Glutamatergic neuron (in vitro differentiated cells): ENCODE data around the gene PRKD2. TPM values are rescaled to one million over a fixed set of nuclear protein-coding genes. Genes with fewer than 3 reads are reported as not detected.
"Not testable (repeated sequence)": the region's sequence is repeated elsewhere in the genome, so short reads cannot be mapped to it uniquely, and the experiment has no call there.

Experiments
- DNase-seq: peaks from one replicate; pipeline ENCODE4 v3.0.0; 2022
- H3K27ac Mint-ChIP-seq: one replicate; pipeline ENCODE4 v1.8.0; 2020; ENCODE audit warnings: mild to moderate bottlenecking, mixed read lengths, inconsistent platforms; ENCODE audit not compliant: unreplicated experiment
- H3K27me3 Mint-ChIP-seq: one replicate; pipeline ENCODE4 v1.8.0; 2020; ENCODE audit warnings: mild to moderate bottlenecking, moderate library complexity, mixed read lengths, inconsistent platforms; ENCODE audit not compliant: unreplicated experiment
- H3K36me3 Mint-ChIP-seq: one replicate; pipeline ENCODE4 v1.8.0; 2020; ENCODE audit warnings: mild to moderate bottlenecking, mixed read lengths, inconsistent platforms; ENCODE audit not compliant: unreplicated experiment
- H3K4me1 Mint-ChIP-seq: one replicate; pipeline ENCODE4 v1.8.0; 2020; ENCODE audit warnings: mild to moderate bottlenecking, low read depth, mixed read lengths, inconsistent platforms; ENCODE audit not compliant: unreplicated experiment
- H3K4me3 Mint-ChIP-seq: one replicate; pipeline ENCODE4 v1.8.0; 2020; ENCODE audit warnings: mild to moderate bottlenecking, mixed read lengths, inconsistent platforms; ENCODE audit not compliant: unreplicated experiment
- H3K9me3 Mint-ChIP-seq: one replicate; pipeline ENCODE4 v1.8.0; 2020; ENCODE audit warnings: mild to moderate bottlenecking, moderate library complexity, mixed read lengths, inconsistent platforms; ENCODE audit not compliant: unreplicated experiment
- long read RNA-seq: library from polyadenylated mRNA; unstranded; transcript quantifications from one replicate; pipeline ENCODE4 v2.0.0, GENCODE V29; 2020; ENCODE audit not compliant: unreplicated experiment
- total RNA-seq: library from RNA; stranded (reverse); fragmentation: NEBNext Ultra II Directional; extraction: Animal tissue kit (Norgen Biotek cat#: 25700); gene quantifications from one replicate; pipeline ENCODE4 v1.2.1, GENCODE V29; 2021; ENCODE audit not compliant: unreplicated experiment
- TF ChIP-seq, protein P1 (sequence below): fragments of 200-600 bp; sonication (generic); IDR thresholded peaks from one replicate; pipeline ENCODE4 v1.5.0; 2021; ENCODE audit not compliant: partially characterized antibody, unreplicated experiment

PRKD2 gene
- 54.7 TPM for total RNA-seq
- long read RNA-seq, partial matches to known transcripts, result 4 of 4 reads
- long read RNA-seq, other reads (novel, unspliced or antisense), result 0 of 4 reads

DNA sequence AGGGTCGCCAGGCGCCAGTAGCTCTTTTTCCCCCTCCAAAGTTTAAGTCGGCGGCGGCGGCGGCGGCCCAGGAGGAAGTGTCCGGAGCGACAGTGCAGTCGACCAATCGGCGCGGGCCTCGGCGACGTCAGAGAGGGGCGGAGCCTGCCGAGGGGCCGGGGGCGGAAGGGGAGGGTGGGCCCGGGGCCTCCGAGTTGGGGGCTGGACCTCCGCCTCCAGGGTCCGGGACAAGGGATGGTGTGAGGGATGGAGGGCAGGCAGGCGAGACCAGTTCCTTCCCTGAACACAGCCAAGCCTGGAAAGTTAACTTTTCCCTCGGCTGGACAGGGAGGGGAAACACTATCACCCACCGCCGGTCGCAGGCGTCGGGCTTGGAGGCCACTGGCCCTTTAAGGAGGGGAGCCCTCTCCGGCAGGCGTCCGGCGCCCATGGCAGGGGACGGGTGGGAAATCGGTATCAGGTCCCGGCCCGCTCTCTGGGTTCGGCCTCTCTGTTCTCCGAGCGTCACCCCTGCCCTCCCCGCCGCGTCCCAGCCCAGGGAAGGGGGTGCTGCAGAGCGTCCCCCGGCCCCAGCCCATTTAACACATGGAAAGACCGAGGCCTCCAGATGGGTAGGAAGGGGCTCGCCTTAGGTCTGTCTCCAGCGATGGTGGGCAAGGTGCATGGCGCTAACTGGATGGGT, at the start of gene PRKD2:
PRKD2 (minus strand) TSS at position 81 of the 682 bp plus-strand sequence. CDS start 744 bp downstream, outside the sequence.
- Mint-ChIP-seq H3K36me3 (no peaks in the 10 kb centered on the region), H3K4me3 (peak within 1 kb of the TSS; percentile 93), H3K27ac (peak within 1 kb of the TSS; percentile 81), H3K4me1 (peaks cover 21% of the 10 kb centered on the region), H3K27me3 (peaks cover 11% of the 10 kb centered on the region), H3K9me3 (peaks cover 8% of the 10 kb centered on the region)
- DNase-seq, result peak; percentile 97
- TF ChIP-seq, protein P1, sequence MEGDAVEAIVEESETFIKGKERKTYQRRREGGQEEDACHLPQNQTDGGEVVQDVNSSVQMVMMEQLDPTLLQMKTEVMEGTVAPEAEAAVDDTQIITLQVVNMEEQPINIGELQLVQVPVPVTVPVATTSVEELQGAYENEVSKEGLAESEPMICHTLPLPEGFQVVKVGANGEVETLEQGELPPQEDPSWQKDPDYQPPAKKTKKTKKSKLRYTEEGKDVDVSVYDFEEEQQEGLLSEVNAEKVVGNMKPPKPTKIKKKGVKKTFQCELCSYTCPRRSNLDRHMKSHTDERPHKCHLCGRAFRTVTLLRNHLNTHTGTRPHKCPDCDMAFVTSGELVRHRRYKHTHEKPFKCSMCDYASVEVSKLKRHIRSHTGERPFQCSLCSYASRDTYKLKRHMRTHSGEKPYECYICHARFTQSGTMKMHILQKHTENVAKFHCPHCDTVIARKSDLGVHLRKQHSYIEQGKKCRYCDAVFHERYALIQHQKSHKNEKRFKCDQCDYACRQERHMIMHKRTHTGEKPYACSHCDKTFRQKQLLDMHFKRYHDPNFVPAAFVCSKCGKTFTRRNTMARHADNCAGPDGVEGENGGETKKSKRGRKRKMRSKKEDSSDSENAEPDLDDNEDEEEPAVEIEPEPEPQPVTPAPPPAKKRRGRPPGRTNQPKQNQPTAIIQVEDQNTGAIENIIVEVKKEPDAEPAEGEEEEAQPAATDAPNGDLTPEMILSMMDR, result no peak

DNA sequence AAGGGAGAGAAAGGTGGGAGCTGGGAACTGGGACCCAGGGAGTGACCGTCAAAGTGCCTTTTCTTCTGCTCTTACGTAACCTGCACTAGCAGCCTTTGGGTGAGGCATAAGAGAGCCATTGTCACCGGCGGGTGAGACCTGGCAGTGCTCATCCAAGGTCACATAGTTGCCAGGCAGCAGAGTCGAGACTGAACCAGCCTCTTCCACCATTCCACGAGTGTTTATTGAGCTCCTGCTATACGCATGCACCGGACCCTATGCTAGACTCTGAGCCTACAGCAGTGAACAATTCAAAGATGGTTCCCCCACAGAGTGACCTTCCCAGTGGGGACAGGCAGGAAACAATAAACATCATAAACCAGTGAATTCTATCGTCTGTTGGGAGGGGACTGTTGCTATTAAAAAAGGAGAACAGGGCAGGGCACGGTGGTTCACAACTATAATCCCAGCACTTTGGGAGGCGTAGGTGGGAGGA, 47.9 kb upstream of the PRKD2 start:
- peaks cover 2% of the 10 kb centered on the region for H3K9me3 Mint-ChIP-seq
- H3K4me1 Mint-ChIP-seq, result peaks cover 4% of the 10 kb centered on the region
- TF ChIP-seq, protein P1, result no peak
- H3K36me3 Mint-ChIP-seq, result no peaks in the 10 kb centered on the region
- H3K27me3 Mint-ChIP-seq, result peaks cover 2% of the 10 kb centered on the region
- no peak overlapping the region for H3K4me3 Mint-ChIP-seq
- peak overlapping the region; percentile 35 for H3K27ac Mint-ChIP-seq
- no peak for DNase-seq

DNA sequence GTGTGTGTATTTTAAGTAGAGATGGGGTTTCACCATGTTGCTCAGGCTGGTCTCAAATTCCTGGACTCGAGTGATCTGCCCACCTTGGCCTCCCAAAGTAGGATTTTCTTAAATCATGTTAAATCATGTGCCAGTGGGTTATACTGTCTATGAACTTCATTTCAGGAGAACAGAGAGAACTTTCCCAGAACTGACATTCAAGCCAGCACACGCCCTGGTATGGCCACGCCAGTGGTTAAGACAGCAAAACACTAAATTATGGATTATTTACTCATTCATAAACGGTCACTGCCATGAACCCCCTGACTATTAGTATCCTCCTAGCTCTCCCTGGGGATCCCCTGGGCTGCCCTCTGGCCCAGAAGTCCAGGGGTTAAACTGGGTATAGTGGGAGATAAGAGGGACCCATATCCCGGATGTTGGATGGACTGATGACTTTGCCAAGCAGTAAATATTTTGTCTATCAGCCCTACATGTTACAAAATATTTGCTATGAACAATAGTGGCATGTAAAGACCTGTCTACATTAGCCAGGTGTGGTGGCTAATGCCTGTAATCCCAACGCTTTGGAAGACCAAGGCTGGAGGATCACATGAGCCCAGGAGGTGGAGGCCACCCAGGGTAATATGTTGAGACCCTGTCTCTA, 45.5 kb upstream of the PRKD2 start:
- Mint-ChIP-seq H3K36me3 (no peaks in the 10 kb centered on the region), H3K27me3 (peaks cover 7% of the 10 kb centered on the region)
- no peak for DNase-seq

DNA sequence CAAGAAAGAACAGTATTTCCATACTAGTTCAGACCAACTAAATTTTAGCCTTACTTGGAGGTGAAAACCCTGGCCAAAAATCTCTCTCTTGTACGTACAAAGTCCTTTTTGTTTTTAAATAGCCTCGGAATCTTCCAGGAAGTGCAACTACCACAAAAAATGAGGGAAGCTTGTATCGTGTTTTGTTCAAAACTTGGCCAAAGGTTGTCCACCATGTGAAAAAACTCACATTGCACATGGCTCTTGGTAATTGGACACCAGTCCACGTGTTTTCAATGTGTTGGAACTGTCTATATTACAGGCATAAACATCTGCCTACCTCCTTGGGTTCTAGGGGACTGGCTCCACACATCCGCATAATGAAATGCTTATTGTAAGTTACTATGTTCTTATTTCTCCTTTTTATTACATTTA, 44.5 kb upstream of the PRKD2 start:
- Mint-ChIP-seq H3K4me3 (no peak overlapping the region), H3K9me3 (peaks cover 4% of the 10 kb centered on the region), H3K4me1 (peaks cover 10% of the 10 kb centered on the region), H3K27me3 (peaks cover 7% of the 10 kb centered on the region), H3K36me3 (no peaks in the 10 kb centered on the region), H3K27ac (no peak overlapping the region)
- no peak for DNase-seq
- TF ChIP-seq, protein P1, result no peak

More for the DNA sequence above, 45.5 kb upstream of the PRKD2 start:
- H3K4me1 Mint-ChIP-seq, result peaks cover 10% of the 10 kb centered on the region
- peaks cover 4% of the 10 kb centered on the region for H3K9me3 Mint-ChIP-seq
- H3K27ac Mint-ChIP-seq, result no peak overlapping the region
- TF ChIP-seq, protein P1, result no peak
- H3K4me3 Mint-ChIP-seq, result no peak overlapping the region

DNA sequence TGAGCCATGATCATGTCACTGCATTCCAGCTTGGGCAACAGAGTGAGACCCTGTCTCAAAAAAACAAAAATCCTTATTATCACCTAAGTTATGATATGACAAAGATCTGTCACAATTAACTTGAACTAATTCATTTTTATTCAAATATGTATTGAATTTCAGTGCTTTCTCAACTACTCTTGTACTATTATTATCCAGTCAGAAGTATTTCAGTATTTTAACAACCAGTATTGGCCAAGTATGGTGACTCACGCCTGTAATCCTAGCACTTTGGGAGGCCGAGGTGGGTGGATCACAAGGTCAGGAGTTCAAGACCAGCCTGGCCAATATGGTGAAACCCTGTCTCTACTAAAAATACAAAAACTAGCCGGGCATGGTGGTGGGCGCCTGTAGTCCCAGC, 44.0 kb upstream of the PRKD2 start:
- H3K4me3 Mint-ChIP-seq, H3K9me3 Mint-ChIP-seq, H3K27ac Mint-ChIP-seq, H3K27me3 Mint-ChIP-seq, H3K36me3 Mint-ChIP-seq, H3K4me1 Mint-ChIP-seq, DNase-seq: not testable (repeated sequence)
